SH-SY5Y (cell line): ENCODE measurements around the gene LEKR1.

Source experiments
- GATA2 ChIP-seq: IDR thresholded peaks from 2 replicates; pipeline ENCODE4 v1.6.1; 2011; ENCODE audit warnings: mild to moderate bottlenecking, low read depth, low read length
- GATA3 ChIP-seq: IDR thresholded peaks from 2 replicates; pipeline ENCODE4 v1.6.1; 2011; ENCODE audit warnings: low read depth, mild to moderate bottlenecking, low read length, moderate library complexity

DNA sequence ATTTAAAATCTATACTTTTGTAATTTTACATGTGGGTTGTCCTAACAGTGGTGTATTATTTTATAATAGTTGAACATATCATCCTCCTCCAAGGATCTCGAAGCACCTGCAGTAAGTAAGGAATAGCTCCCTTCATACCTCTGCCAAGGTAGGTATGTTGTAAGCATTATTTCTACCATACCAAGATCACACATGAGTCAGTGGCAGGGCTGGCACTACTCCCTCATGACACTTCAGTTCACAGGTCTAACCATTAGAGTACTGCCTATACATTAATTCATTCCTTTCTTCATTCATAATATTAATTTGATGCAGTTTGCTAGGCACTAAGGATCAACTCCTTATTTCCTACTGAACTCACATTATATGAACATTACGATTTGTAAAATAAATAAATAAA is 11.9 kb upstream of the LEKR1 start:
- TF ChIP-seq GATA3 (no peak), GATA2 (no peak)
